ENCODE results near the gene TBC1D22A.

The TBC1D22A gene

GRCh38 chr22:46948411-46949144 is 186.1 kb downstream of the TBC1D22A start:
- H3K27ac ChIP-seq: no peak overlapping the region
- H3K36me3 ChIP-seq (ENCODE audit: insufficient read depth): no peaks in the 10 kb centered on the region
- no peaks in the 10 kb centered on the region for H4K20me1 ChIP-seq (ENCODE audit: insufficient read depth)
- H3K4me2 ChIP-seq: no peak overlapping the region
- no peak overlapping the region for H3K9ac ChIP-seq
- H3K4me1 ChIP-seq (ENCODE audit: low read depth, poor library complexity, severe bottlenecking): no peaks in the 10 kb centered on the region
- no peak overlapping the region for H3K4me3 ChIP-seq (IDR thresholded peaks at IDR 0.05; ENCODE audit: insufficient read depth, low read depth, low read length)
- no peak for TF ChIP-seq CTCF (conservative IDR thresholded peaks at IDR 0.05; ENCODE audit: low read depth, low read length)
- H2AFZ ChIP-seq (ENCODE audit: low read depth): no peak overlapping the region
- H3K79me2 ChIP-seq (ENCODE audit: insufficient read depth, low read depth): no peaks in the 10 kb centered on the region
- H3K27me3 ChIP-seq (ENCODE audit: insufficient read depth, low read depth): no peaks in the 10 kb centered on the region

- H3K9ac ChIP-seq: no peak overlapping the region
- no peak overlapping the region for H2AFZ ChIP-seq (ENCODE audit: low read depth)
- H3K27me3 ChIP-seq (ENCODE audit: insufficient read depth, low read depth): no peaks in the 10 kb centered on the region
- H3K79me2 ChIP-seq (ENCODE audit: insufficient read depth, low read depth): no peaks in the 10 kb centered on the region
- H3K4me3 ChIP-seq (IDR thresholded peaks at IDR 0.05; ENCODE audit: insufficient read depth, low read depth, low read length): no peak overlapping the region
- H3K36me3 ChIP-seq (ENCODE audit: insufficient read depth): no peaks in the 10 kb centered on the region
- no peaks in the 10 kb centered on the region for H3K4me1 ChIP-seq (ENCODE audit: low read depth, poor library complexity, severe bottlenecking)
- H3K27ac ChIP-seq: no peak overlapping the region
- no peaks in the 10 kb centered on the region for H4K20me1 ChIP-seq (ENCODE audit: insufficient read depth)
- no peak for TF ChIP-seq CTCF (conservative IDR thresholded peaks at IDR 0.05; ENCODE audit: low read depth, low read length)
- H3K4me2 ChIP-seq: no peak overlapping the region
Measured at GRCh38 chr22:46951350-46951749, 188.9 kb downstream of the TBC1D22A start.

GRCh38 chr22:46951973-46952372 is 189.5 kb downstream of the TBC1D22A start:
- no peaks in the 10 kb centered on the region for H4K20me1 ChIP-seq (ENCODE audit: insufficient read depth)
- H3K4me1 ChIP-seq (ENCODE audit: low read depth, poor library complexity, severe bottlenecking): no peaks in the 10 kb centered on the region
- H3K4me3 ChIP-seq (IDR thresholded peaks at IDR 0.05; ENCODE audit: insufficient read depth, low read depth, low read length): no peak overlapping the region
- H3K27ac ChIP-seq: no peak overlapping the region
- no peak overlapping the region for H2AFZ ChIP-seq (ENCODE audit: low read depth)
- no peaks in the 10 kb centered on the region for H3K36me3 ChIP-seq (ENCODE audit: insufficient read depth)
- no peak overlapping the region for H3K9ac ChIP-seq
- no peaks in the 10 kb centered on the region for H3K79me2 ChIP-seq (ENCODE audit: insufficient read depth, low read depth)
- no peak for TF ChIP-seq CTCF (conservative IDR thresholded peaks at IDR 0.05; ENCODE audit: low read depth, low read length)
- H3K27me3 ChIP-seq (ENCODE audit: insufficient read depth, low read depth): no peaks in the 10 kb centered on the region
- H3K4me2 ChIP-seq: no peak overlapping the region

- Histone ChIP-seq H2AFZ (ENCODE audit: low read depth) (no peak overlapping the region), H3K36me3 (ENCODE audit: insufficient read depth) (no peaks in the 10 kb centered on the region), H3K27ac (no peak overlapping the region), H3K4me2 (no peak overlapping the region), H3K27me3 (ENCODE audit: insufficient read depth, low read depth) (no peaks in the 10 kb centered on the region), H3K4me3 (IDR thresholded peaks at IDR 0.05; ENCODE audit: insufficient read depth, low read depth, low read length) (no peak overlapping the region), H3K4me1 (ENCODE audit: low read depth, poor library complexity, severe bottlenecking) (no peaks in the 10 kb centered on the region), H3K79me2 (ENCODE audit: insufficient read depth, low read depth) (no peaks in the 10 kb centered on the region), H3K9ac (no peak overlapping the region), H4K20me1 (ENCODE audit: insufficient read depth) (no peaks in the 10 kb centered on the region)
- no peak for TF ChIP-seq CTCF (conservative IDR thresholded peaks at IDR 0.05; ENCODE audit: low read depth, low read length)
Measured at GRCh38 chr22:46953968-46954765, 191.7 kb downstream of the TBC1D22A start.
